Kidney epithelial cell (primary cell): ENCODE measurements around the gene TSHZ2. TPM values are rescaled to one million over a fixed set of nuclear protein-coding genes. Genes with fewer than 3 reads are reported as not detected.
"Not testable (repeated sequence)": the region's sequence is repeated elsewhere in the genome, so short reads cannot be mapped to it uniquely, and the experiment has no call there.

Experiments
- DNase-seq: peaks from one replicate; pipeline ENCODE4 v3.0.0-alpha.2; 2010; ENCODE audit warnings: low read depth
- H3K27me3 ChIP-seq: 2 replicates; pipeline ENCODE4 v1.6.0; 2011; ENCODE audit warnings: low read length; ENCODE audit not compliant: control insufficient read depth, insufficient read depth
- H3K36me3 ChIP-seq: 2 replicates; pipeline ENCODE4 v1.5.1; 2011; ENCODE audit warnings: low read length; ENCODE audit not compliant: control insufficient read depth, insufficient read depth
- H3K4me3 ChIP-seq: 2 replicates; pipeline ENCODE4 v1.5.1; 2011; ENCODE audit warnings: low read depth, mild to moderate bottlenecking, control low read depth, low read length
- total RNA-seq: library from RNA; depleted of rRNA; stranded (reverse); fragments of >200 nt; gene quantifications from 2 replicates; pipeline ENCODE4 v1.2.3, GENCODE V29; 2015
- TF ChIP-seq, protein P1 (sequence below): IDR thresholded peaks from 2 replicates; pipeline ENCODE4 v1.5.1; 2011; ENCODE audit warnings: mild to moderate bottlenecking, moderate library complexity, low read length, control low read depth, inconsistent platforms; ENCODE audit not compliant: insufficient read depth, poor library complexity, severe bottlenecking

The TSHZ2 gene
- total RNA-seq, 1 donor from 2014 or later: 1.0 TPM

DNA sequence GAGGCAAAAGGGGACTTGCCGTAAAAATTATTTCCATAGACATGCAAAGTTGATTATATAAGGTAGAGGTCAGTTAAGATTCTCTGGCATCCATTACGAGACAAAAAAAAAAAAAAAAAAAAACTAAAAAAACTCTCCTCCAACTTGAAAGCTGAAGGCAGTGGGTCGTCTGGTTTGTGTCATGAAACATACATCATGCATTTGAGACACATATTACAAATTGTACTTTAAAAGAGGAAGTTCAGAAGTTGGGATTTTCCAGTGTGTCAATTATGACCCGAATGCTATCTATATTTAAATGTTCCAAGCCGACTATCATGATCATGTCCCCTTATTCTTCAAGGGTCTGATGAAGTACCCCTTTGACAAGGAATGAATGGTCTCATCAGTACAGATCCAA is 496.4 kb downstream of the TSHZ2 start:
- TF ChIP-seq, protein P1, sequence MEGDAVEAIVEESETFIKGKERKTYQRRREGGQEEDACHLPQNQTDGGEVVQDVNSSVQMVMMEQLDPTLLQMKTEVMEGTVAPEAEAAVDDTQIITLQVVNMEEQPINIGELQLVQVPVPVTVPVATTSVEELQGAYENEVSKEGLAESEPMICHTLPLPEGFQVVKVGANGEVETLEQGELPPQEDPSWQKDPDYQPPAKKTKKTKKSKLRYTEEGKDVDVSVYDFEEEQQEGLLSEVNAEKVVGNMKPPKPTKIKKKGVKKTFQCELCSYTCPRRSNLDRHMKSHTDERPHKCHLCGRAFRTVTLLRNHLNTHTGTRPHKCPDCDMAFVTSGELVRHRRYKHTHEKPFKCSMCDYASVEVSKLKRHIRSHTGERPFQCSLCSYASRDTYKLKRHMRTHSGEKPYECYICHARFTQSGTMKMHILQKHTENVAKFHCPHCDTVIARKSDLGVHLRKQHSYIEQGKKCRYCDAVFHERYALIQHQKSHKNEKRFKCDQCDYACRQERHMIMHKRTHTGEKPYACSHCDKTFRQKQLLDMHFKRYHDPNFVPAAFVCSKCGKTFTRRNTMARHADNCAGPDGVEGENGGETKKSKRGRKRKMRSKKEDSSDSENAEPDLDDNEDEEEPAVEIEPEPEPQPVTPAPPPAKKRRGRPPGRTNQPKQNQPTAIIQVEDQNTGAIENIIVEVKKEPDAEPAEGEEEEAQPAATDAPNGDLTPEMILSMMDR: no peak
- no peaks in the 10 kb centered on the region for H3K36me3 ChIP-seq
- no peak overlapping the region for H3K4me3 ChIP-seq
- H3K27me3 ChIP-seq: no peaks in the 10 kb centered on the region
- DNase-seq: no peak

DNA sequence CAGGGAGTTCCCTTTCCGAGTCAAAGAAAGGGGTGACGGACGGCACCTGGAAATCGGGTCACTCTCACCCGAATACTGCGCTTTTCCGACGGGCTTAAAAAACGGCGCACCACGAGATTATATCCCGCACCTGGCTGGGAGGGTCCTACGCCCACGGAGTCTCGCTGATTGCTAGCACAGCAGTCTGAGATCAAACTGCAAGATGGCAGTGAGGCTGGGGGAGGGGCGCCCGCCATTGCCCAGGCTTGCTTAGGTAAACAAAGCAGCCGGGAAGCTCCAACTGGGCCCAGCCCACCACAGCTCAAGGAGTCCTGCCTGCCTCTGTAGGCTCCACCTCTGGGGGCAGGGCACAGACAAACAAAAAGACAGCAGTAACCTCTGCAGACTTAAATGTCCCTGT is 500.7 kb downstream of the TSHZ2 start:
- DNase-seq, H3K27me3 ChIP-seq, H3K4me3 ChIP-seq, H3K36me3 ChIP-seq: not testable (repeated sequence)

DNA sequence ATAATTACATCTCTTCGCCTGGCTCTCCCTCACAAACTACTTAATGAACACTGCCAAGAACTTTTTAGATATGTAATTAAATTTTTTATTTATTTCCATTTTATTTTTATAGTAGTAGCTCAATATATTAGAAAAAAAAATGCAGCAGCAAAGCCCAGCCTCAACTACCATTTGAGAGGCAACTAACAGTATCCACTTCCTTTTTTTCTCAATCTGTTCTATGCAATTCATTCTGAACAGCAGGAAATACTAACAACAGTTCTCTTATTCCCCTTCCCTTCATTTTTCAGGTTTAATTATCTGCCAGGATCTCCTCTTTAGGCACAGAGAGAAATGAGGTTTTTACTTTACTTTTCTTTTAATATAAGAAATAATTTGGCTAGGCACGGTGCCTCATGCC is 508.8 kb downstream of the TSHZ2 start:
- TF ChIP-seq, protein P1: no peak

DNA sequence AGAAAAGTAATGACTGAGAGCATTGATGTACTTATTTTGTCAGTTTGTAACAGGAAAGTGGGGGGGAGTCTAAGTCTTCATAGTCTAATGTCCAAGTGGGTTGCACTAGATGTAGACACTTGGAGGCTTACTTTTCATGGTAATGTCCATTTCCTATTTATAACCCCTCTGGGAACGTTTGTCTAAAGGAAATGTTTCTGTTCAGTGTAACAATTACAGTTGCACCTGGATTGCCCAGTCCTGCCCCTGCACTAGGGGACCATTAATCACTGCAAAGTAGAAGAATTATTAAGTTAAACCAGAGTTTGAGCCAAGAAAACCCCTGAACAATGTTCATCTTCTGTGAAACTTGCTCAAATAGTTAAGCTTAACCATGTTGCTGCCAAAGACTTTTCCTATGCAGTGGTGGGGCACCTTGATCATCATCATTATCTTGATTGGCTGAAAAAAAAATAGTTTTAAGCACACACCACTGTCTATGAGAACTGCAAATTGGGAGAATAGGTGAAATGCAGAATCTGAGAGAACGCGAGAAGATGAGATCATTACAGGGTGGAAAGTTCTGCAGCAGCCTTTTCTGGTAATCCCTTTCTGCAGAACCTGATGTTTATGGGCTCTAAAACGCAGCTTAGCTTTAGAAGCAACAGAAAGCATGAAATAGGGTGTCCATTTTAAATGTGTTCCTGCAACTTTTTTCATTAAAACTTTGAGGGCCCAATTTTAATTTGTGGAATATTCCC is 515.5 kb downstream of the TSHZ2 start:
- no peaks in the 10 kb centered on the region for H3K36me3 ChIP-seq
- DNase-seq: no peak
- H3K27me3 ChIP-seq: no peaks in the 10 kb centered on the region
- TF ChIP-seq, protein P1: no peak
- no peak overlapping the region for H3K4me3 ChIP-seq

More for the DNA sequence above, 508.8 kb downstream of the TSHZ2 start:
- Histone ChIP-seq H3K4me3 (no peak overlapping the region), H3K27me3 (no peaks in the 10 kb centered on the region), H3K36me3 (no peaks in the 10 kb centered on the region)
- DNase-seq: no peak

DNA sequence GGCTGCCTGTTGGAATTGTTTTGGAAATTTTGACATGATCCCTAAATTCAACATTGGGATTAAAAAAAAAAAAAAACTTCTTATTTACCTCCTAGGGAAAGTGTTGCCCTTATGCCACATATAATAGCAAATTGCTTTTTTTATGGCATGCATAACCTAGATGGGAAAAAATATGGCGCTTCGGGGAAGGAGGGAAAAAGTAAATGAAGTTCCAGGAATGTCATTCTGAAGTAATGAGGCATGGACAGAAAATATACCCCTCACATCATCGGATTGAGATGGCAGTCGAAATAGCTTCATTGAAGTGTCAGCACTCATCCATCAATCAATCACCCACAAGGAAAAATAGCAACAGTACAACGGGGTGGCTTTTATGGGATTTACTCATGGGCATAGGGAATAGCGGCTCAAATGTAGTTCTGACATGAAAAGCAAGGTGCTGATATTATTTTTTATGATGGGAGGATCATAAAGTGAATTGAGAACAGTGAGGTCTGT is 516.7 kb downstream of the TSHZ2 start:
- TF ChIP-seq, protein P1: no peak
- Histone ChIP-seq H3K36me3 (no peaks in the 10 kb centered on the region), H3K27me3 (no peaks in the 10 kb centered on the region), H3K4me3 (no peak overlapping the region)
- DNase-seq: no peak

DNA sequence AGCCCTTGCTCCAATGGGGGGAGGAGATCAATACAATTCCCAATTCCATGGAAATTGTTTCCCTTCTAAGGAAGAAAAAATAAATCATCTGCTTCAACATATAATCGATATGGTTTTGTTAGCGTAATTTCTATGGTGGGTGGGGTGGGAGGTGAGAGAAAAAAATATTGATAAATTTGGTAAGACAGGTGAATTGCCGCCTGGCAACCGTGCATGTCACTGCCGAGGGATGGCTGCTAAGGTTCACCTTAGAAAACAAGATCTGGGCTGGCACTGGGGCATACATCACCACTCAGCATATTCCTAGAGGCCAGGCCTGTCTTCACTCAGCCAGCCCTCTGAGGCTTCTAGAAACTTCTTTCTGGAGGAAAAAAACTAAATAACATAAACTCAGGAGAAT is 517.4 kb downstream of the TSHZ2 start:
- TF ChIP-seq, protein P1: no peak
- no peak overlapping the region for H3K4me3 ChIP-seq
- no peak for DNase-seq
- no peaks in the 10 kb centered on the region for H3K27me3 ChIP-seq
- no peaks in the 10 kb centered on the region for H3K36me3 ChIP-seq
